H1 (cell line): ENCODE data around the gene COL8A1.

Experiments
- EZH2 ChIP-seq: fragments of 200-600 bp; sonication (generic); IDR thresholded peaks from 2 replicates; pipeline ENCODE4 v1.7.1; 2012; ENCODE audit warnings: low read depth, mild to moderate bottlenecking, moderate library complexity, low read length, inconsistent platforms; ENCODE audit not compliant: severe bottlenecking
- POLR2A ChIP-seq, 2 experiments: IDR thresholded peaks; 1 replicate in 1 of 2; 2 replicates in 1 of 2; pipeline ENCODE4 v1.6.1; 2011; ENCODE audit warnings: low read depth in 2 of 2, low read length in 2 of 2, mild to moderate bottlenecking in 2 of 2; ENCODE audit errors: control extremely low read depth in 1 of 2
- RFX5 ChIP-seq: IDR thresholded peaks from 2 replicates; pipeline ENCODE4 v1.6.1; 2011; ENCODE audit warnings: low read depth, low read length, improper control_type of control experiment, borderline replicate concordance

DNA sequence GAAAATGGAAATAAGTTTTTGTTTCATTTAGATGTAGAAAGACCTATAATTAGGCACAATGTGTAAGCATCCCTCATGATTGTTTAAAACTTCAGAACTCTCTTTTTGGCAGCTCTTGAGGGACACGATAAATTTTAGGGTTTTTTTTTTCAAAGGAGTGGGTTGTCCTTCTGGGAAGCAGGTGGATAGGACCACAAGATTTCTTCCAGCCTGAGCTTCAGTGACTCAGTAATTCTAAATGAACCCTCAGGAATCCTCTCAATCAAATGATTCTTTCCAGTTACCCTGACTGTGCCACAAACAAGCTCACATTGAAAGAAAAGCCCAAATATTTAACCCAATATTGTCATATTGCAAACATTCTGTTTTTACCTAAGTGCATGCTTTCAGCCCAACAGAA, 45.1 kb downstream of the COL8A1 start:
- no peak for TF ChIP-seq EZH2
- no peak for TF ChIP-seq RFX5
- no peak for TF ChIP-seq POLR2A (IDR thresholded peaks at IDR 0.05; ENCODE audit: control extremely low read depth in 1 of 2, low read depth in 2 of 2, low read length in 2 of 2)
